K562 (cell line): ENCODE results near the gene PTPN20. TPM values are rescaled to one million over a fixed set of nuclear protein-coding genes. Genes with fewer than 3 reads are reported as not detected.

Experiments used
- ATAC-seq: fragments of 200-7000 bp; cut with Tn5 transposase; 3 replicates; pipeline ENCODE4 v1.9.1; 2020; ENCODE audit warnings: moderate library complexity
- BruUV-seq: library from RNA; stranded (reverse); fragments of 400-500 nt; replicated peaks from 2 replicates; lab custom pipeline; 2021; lab: Mats Ljungman, UMichigan
- CTCF ChIA-PET: fragments of 300-600 bp; formaldehyde crosslinking; extraction: SDS; loops from one replicate; lab custom pipeline; 2021; ENCODE audit warnings: low intra/inter-chr PET ratio; lab: Yijun Ruan, JAX
- POLR2A ChIA-PET: fragments of 300-600, 350-650 bp; sonication (Branson Sonifier 250); formaldehyde crosslinking; extraction: SDS; loops from one replicate; lab custom pipeline; 2021; ENCODE audit warnings: antibody characterized with exemption, inconsistent platforms; lab: Yijun Ruan, JAX
- DNase-seq, 4 experiments: peaks; one replicate each; pipeline versions ENCODE4 v3.0.0 to v3.0.0-alpha.2; 2011 to 2018; ENCODE audit warnings: low spot score in 3 of 4, mixed read lengths in 3 of 4; ENCODE audit errors: extremely low read depth in 1 of 4
- FAIRE-seq: peaks from 2 replicates; lab custom pipeline; 2011; peaks lifted over from hg19 to GRCh38; lab: Jason Lieb, UNC
- H2AFZ ChIP-seq: 2 replicates; pipeline ENCODE4 v1.6.0; 2011; ENCODE audit warnings: low read depth, low read length, control low read depth, inconsistent platforms
- H3K27ac ChIP-seq: fragments of 200-600 bp; 3 replicates; pipeline ENCODE4 v1.8.0; 2011; ENCODE audit warnings: low read depth, mild to moderate bottlenecking, control low read depth, inconsistent platforms, low read length, moderate library complexity, mixed read lengths; ENCODE audit errors: extremely low read depth
- H3K27me3 ChIP-seq, 2 experiments: fragments of 300-600 bp in 1 of 2; 2 replicates in 1 of 2; 3 replicates in 1 of 2; pipeline versions ENCODE4 v1.6.0 to v1.8.0; 2011; ENCODE audit warnings: inconsistent platforms in 2 of 2, low read length in 2 of 2, mild to moderate bottlenecking in 1 of 2, mixed read lengths in 1 of 2, moderate library complexity in 1 of 2; ENCODE audit not compliant: control insufficient read depth in 2 of 2, insufficient read depth in 2 of 2
- H3K36me3 ChIP-seq: fragments of 300-600 bp; 3 replicates; pipeline ENCODE4 v1.8.0; 2011; ENCODE audit warnings: mild to moderate bottlenecking, low read length, inconsistent platforms; ENCODE audit not compliant: control insufficient read depth, insufficient read depth
- H3K4me1 ChIP-seq, 2 experiments: fragments of 200-600 bp in 1 of 2; replicated peaks in 1 of 2; 2 replicates in 1 of 2; 3 replicates in 1 of 2; pipeline versions ENCODE4 v1.5.1 to v1.8.0; 2011; ENCODE audit warnings: inconsistent platforms in 2 of 2, low read length in 2 of 2, mild to moderate bottlenecking in 1 of 2, mixed read lengths in 1 of 2, moderate library complexity in 1 of 2; ENCODE audit not compliant: control insufficient read depth in 2 of 2, insufficient read depth in 2 of 2
- H3K4me2 ChIP-seq: 2 replicates; pipeline ENCODE4 v1.6.1; 2011; ENCODE audit warnings: low read length, control low read depth, inconsistent platforms, mixed read lengths; ENCODE audit not compliant: insufficient read depth
- H3K4me3 ChIP-seq: fragments of 200-600 bp; sonication (generic), shearing (Covaris generic); 2 replicates; pipeline ENCODE4 v1.5.1; 2016; ENCODE audit warnings: control low read depth, inconsistent platforms
- H3K79me2 ChIP-seq: fragments of 200-600 bp; 3 replicates; pipeline ENCODE4 v1.8.0; 2011; ENCODE audit warnings: low read length, inconsistent platforms; ENCODE audit not compliant: control insufficient read depth, insufficient read depth
- H3K9ac ChIP-seq, 2 experiments: 2 replicates each; pipeline versions ENCODE4 v1.6.0 to v1.6.1; 2011; ENCODE audit warnings: low read depth in 2 of 2, low read length in 2 of 2, control low read depth in 1 of 2, inconsistent platforms in 1 of 2, mild to moderate bottlenecking in 1 of 2, mixed read lengths in 1 of 2; ENCODE audit not compliant: insufficient read depth in 1 of 2
- H3K9me1 ChIP-seq: one replicate; pipeline ENCODE4 v1.6.0; 2011; ENCODE audit warnings: inconsistent platforms, mild to moderate bottlenecking, low read length, moderate library complexity; ENCODE audit not compliant: control insufficient read depth, insufficient read depth
- H3K9me3 ChIP-seq: replicated peaks from 2 replicates; pipeline ENCODE4 v1.5.1; 2011; ENCODE audit warnings: low read depth, low read length, inconsistent platforms; ENCODE audit not compliant: control insufficient read depth, insufficient read depth
- H4K20me1 ChIP-seq: replicated peaks from 2 replicates; pipeline ENCODE4 v1.6.1; 2011; ENCODE audit warnings: low read length, inconsistent platforms, mixed read lengths; ENCODE audit not compliant: control insufficient read depth, insufficient read depth
- CC2D1A ChIP-seq: fragments of 450-650 bp; IDR thresholded peaks from 2 replicates; pipeline ENCODE4 v1.6.1; 2017; ENCODE audit warnings: mild to moderate bottlenecking
- RB1 ChIP-seq: fragments of 450-650 bp; IDR thresholded peaks from 2 replicates; pipeline ENCODE4 v1.6.1; 2017; ENCODE audit warnings: low read depth, mild to moderate bottlenecking
- THRAP3 ChIP-seq: fragments of 450-650 bp; IDR thresholded peaks from 2 replicates; pipeline ENCODE4 v1.6.1; 2016; ENCODE audit warnings: mild to moderate bottlenecking, inconsistent platforms, borderline replicate concordance
- ZNF384 ChIP-seq: IDR thresholded peaks from 2 replicates; pipeline ENCODE4 v1.6.1; 2012; ENCODE audit warnings: low read depth, low read length, improper control_type of control experiment
- WGBS: fragments of 100-300 bp; shearing (Covaris generic); methylation state at CpG from one replicate; pipeline ENCODE4 v1.1.6; 2016; ENCODE audit warnings: low coverage, mixed read lengths; ENCODE audit not compliant: insufficient coverage; ENCODE audit errors: missing lambda C conversion rate; 5-methylcytosine and 5-hydroxymethylcytosine counted together
- in situ Hi-C: fragments of 300-500 bp; cut with MboI; formaldehyde crosslinking; loops from 4 replicates; pipeline ENCODE4 v1.15.0; 2018; ENCODE audit warnings: inconsistent platforms, mixed read lengths
- intact Hi-C: fragments of 100-400 bp; cut with micrococcal nuclease; formaldehyde crosslinking; loops from 2 replicates; pipeline ENCODE4 v1.14.2; 2022
- polyA plus RNA-seq, 8 experiments: library from polyadenylated mRNA; depleted of rRNA in 4 of 8; stranded (reverse) in 5 of 8; unstranded in 3 of 8; fragments of >200 nt; fragmentation: Nextera tagmentation in 2 of 8; fragmentation: Illumina TruSeq in 1 of 8; extraction: Ambion mirVana in 2 of 8; extraction: Trizol in 1 of 8; gene quantifications; 2 replicates each; pipeline versions ENCODE4 v1.2.1 to v1.2.3, GENCODE V29; 2011 to 2014; ENCODE audit warnings: inconsistent platforms in 1 of 8, missing spikeins in 1 of 8
- total RNA-seq, 7 experiments: library from RNA; depleted of rRNA in 6 of 7; stranded (reverse); fragments of >200 nt in 6 of 7; fragmentation: Illumina TruSeq in 2 of 7; extraction: Trizol in 2 of 7; gene quantifications; 2 replicates each; pipeline versions ENCODE4 v1.2.1 to v1.2.3, GENCODE V29; 2011 to 2021; ENCODE audit warnings: low replicate concordance in 1 of 7
- TF ChIP-seq, protein P1 (sequence below), 3 experiments: IDR thresholded peaks in 2 of 3; conservative IDR thresholded peaks in 1 of 3; 2 replicates each; pipeline ENCODE4 v1.5.1; 2011 to 2012; ENCODE audit warnings: low read length in 3 of 3, mild to moderate bottlenecking in 3 of 3, control low read depth in 2 of 3, improper control_type of control experiment in 1 of 3, inconsistent platforms in 1 of 3, low read depth in 1 of 3, mixed read lengths in 1 of 3, moderate library complexity in 1 of 3; ENCODE audit not compliant: insufficient read depth in 2 of 3

PTPN20 gene
- total and polyA plus RNA-seq, 9 of the 15 experiments (the other 6 are each of a cell fraction or from before 2014, with no cell fraction given) = 0.03 to 0.18 (median 0.10) TPM; not detected in 6

DNA sequence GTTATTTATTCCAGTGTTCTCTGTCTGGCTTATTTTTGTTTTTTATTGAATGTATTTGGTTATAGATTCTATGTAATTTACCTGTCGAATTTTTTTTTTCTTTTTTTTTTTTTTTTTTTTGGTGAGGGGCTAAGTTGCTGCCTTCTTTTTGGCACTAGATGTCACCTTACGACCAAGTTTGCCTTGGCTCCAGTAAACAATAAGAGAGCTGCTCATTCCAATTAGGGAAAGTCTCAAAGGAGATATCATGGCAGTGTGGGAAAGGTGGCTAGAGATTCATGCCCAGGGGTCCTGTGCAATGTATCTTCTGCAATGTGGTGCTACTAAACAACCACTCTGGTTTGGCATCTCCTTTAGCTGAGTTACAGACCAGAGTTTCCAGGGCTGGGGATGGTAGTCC is 84.0 kb downstream of the PTPN20 start:
- Histone ChIP-seq H2AFZ (no peak overlapping the region), H3K9ac (no peak overlapping the region), H3K4me2 (no peak overlapping the region), H3K36me3 (no peaks in the 10 kb centered on the region), H3K27me3 (0 out of 5 replicates have a peak, but pooled peaks cover 0 to 4% of the 10 kb centered on the region in 2 experiments), H3K27ac (no peak overlapping the region), H3K79me2 (no peaks in the 10 kb centered on the region), H3K9me3 (no peaks in the 10 kb centered on the region), H4K20me1 (no peaks in the 10 kb centered on the region), H3K4me3 (no peak overlapping the region), H3K9me1 (no peaks in the 10 kb centered on the region), H3K4me1 (no peaks in the 10 kb centered on the region; a peak in 2 of 5 replicates)
- TF ChIP-seq ZNF384 (peak; percentile 74), THRAP3 (no peak), RB1 (no peak), CC2D1A (no peak)
- TF ChIP-seq, protein P1, sequence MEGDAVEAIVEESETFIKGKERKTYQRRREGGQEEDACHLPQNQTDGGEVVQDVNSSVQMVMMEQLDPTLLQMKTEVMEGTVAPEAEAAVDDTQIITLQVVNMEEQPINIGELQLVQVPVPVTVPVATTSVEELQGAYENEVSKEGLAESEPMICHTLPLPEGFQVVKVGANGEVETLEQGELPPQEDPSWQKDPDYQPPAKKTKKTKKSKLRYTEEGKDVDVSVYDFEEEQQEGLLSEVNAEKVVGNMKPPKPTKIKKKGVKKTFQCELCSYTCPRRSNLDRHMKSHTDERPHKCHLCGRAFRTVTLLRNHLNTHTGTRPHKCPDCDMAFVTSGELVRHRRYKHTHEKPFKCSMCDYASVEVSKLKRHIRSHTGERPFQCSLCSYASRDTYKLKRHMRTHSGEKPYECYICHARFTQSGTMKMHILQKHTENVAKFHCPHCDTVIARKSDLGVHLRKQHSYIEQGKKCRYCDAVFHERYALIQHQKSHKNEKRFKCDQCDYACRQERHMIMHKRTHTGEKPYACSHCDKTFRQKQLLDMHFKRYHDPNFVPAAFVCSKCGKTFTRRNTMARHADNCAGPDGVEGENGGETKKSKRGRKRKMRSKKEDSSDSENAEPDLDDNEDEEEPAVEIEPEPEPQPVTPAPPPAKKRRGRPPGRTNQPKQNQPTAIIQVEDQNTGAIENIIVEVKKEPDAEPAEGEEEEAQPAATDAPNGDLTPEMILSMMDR (IDR thresholded peaks at IDR 0.05 in 2 of 3, conservative IDR thresholded peaks at IDR 0.05 in 1 of 3; ENCODE audit: insufficient read depth in 2 of 3, low read depth in 1 of 3, low read length in 3 of 3) = peak in 1 of 3 experiments; percentile 37; a peak in 2 of 6 replicates
- in situ Hi-C loops (loop anchor here (5.0 kb wide), 1 partner anchor 1067 kb away; no protein-coding TSS in a partner anchor), intact Hi-C loops (no loop called here)
- WGBS = 0% methylated on average over 2 of the region's 2 CpGs
- DNase-seq = no peak
- BruUV-seq = no TSS peak
- no peak for FAIRE-seq
- ChIA-PET POLR2A (interaction anchor here (0.6 kb wide), 1 partner anchor 55 kb away, joined by 4 read pairs; no protein-coding TSS in a partner anchor), CTCF (interaction anchor here (1.3 to 1.4 kb wide), 2 partner anchors 316 to 317 kb away, joined by 3 to 4 read pairs; no protein-coding TSS in a partner anchor)
- ATAC-seq = no peak
